Ovary (tissue), 9 donors: ENCODE measurements around the gene OR10K1. TPM values are rescaled to one million over a fixed set of nuclear protein-coding genes. Genes with fewer than 3 reads are reported as not detected.
"Not testable (repeated sequence)": the region's sequence is repeated elsewhere in the genome, so short reads cannot be mapped to it uniquely, and the experiment has no call there.

Experiments used
- DNase-seq, 5 donors: peaks; one replicate each; pipeline ENCODE4 v3.0.0-alpha.2; 2019 to 2020
- H3K27ac ChIP-seq, 2 donors: fragments of 200-600 bp; one replicate each; pipeline versions ENCODE4 v1.5.1 to v1.8.0; 2019 to 2022
- H3K27me3 ChIP-seq: fragments of 200-600 bp; one replicate; pipeline ENCODE4 v1.8.0; 2022
- H3K36me3 ChIP-seq: fragments of 200-600 bp; sonication (generic); one replicate; pipeline ENCODE4 v1.5.1; 2019
- H3K4me1 ChIP-seq: one replicate; pipeline ENCODE4 v1.8.1; 2013; ENCODE audit warnings: mild to moderate bottlenecking, moderate library complexity; ENCODE audit not compliant: insufficient read depth
- H3K4me3 ChIP-seq: fragments of 200-600 bp; sonication (generic); one replicate; pipeline ENCODE4 v1.5.1; 2017
- H3K9me3 ChIP-seq, 2 donors: fragments of 200-600 bp in 1 of 2; sonication (generic) in 1 of 2; one replicate each; pipeline versions ENCODE4 v1.5.1 to v1.8.1; 2013 to 2019; ENCODE audit warnings: mild to moderate bottlenecking in 1 of 2, moderate library complexity in 1 of 2
- EP300 ChIP-seq: sonication (generic); formaldehyde crosslinking; IDR thresholded peaks from one replicate; pipeline ENCODE4 v1.6.1; 2017; ENCODE audit warnings: antibody characterized with exemption
- POLR2A ChIP-seq: fragments of 450-650 bp; IDR thresholded peaks from one replicate; pipeline ENCODE4 v1.6.1; 2017; ENCODE audit warnings: antibody characterized with exemption, mild to moderate bottlenecking, moderate library complexity
- WGBS, 3 donors: extraction: QIAGEN DNeasy Blood & Tissue Kit in 1 of 3; methylation state at CpG; one replicate each; pipeline versions ENCODE4 v1.1.5 to v1.1.7; 2013 to 2017; 5-methylcytosine and 5-hydroxymethylcytosine counted together
- intact Hi-C, 4 donors: fragments of 100-400 bp; cut with DNase I; formaldehyde crosslinking; loops; one replicate each; pipeline versions ENCODE4 v1.11.0 to v1.15.1; 2022 to 2023
- polyA plus RNA-seq, 2 donors: library from polyadenylated mRNA; stranded (reverse); fragments of 200-250 nt in 1 of 2; fragments of 350-450 nt in 1 of 2; fragmentation: Illumina TruSeq in 1 of 2; extraction: RNeasy Lipid Tissue Mini Kit (QIAGEN cat#74804) in 1 of 2; gene quantifications; one replicate each; pipeline ENCODE4 v1.2.3, GENCODE V29; 2013 to 2014
- total RNA-seq, 7 donors: library from RNA; depleted of rRNA in 2 of 7; stranded (reverse); fragments of >200 nt in 2 of 7; fragmentation: NEBNext Ultra II Directional in 3 of 7; extraction: Animal tissue kit (Norgen Biotek cat#: 25700) in 3 of 7; gene quantifications; one replicate each; pipeline versions ENCODE4 v1.1.0 to v1.2.4, GENCODE V29; 2016 to 2023
- TF ChIP-seq, protein P1 (sequence below), 3 donors: fragments of 450-650 bp in 2 of 3; fragments of 200-600 bp in 1 of 3; IDR thresholded peaks; one replicate each; pipeline versions ENCODE4 v1.5.1 to v1.8.0; 2016 to 2022; ENCODE audit warnings: antibody characterized with exemption in 3 of 3, mild to moderate bottlenecking in 1 of 3
- donor health status: DM: no; HTN: no; CAD: no; lungs with moderate emphysema.
- donor health status: DM: no; HTN: no; CAD: no.
- donor health status: Bipolar disorder and iron deficiency.
- donor health status: DM: yes; HTN: yes; CAD: no.
- donor health status: DM: no; HTN: no; CAD: no.
- donor health status: DM: yes; HTN: yes; CAD: no.

Gene OR10K1
- total and polyA plus RNA-seq, 9 donors = not detected

DNA sequence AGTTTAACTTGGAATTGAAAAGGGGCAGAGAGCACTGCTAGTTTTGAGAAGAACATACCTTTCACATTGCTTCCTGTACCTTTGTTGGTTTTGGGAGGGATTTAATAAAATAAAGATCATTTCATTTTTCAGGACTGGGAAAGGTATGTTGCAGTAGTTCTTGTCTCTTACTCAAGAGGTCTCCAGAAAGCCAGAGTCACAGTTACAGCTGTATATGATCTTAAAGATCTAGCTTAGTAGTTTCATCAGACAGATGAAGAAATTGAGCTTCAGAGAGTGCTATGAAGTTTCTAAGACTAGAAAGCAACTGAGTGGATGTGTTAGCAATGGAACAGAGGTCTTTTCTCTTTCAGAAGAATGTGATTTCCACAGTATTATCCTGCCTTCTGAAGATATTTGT is 36.6 kb upstream of the OR10K1 start:
- Histone ChIP-seq H3K4me1 (no peaks in the 10 kb centered on the region), H3K9me3 (no peaks in the 10 kb centered on the region), H3K4me3 (no peak overlapping the region), H3K36me3 (no peaks in the 10 kb centered on the region), H3K27me3 (no peaks in the 10 kb centered on the region), H3K27ac (no peak overlapping the region)
- intact Hi-C loops = no loop called here
- TF ChIP-seq EP300 = no peak
- no peak for TF ChIP-seq POLR2A
- TF ChIP-seq, protein P1, sequence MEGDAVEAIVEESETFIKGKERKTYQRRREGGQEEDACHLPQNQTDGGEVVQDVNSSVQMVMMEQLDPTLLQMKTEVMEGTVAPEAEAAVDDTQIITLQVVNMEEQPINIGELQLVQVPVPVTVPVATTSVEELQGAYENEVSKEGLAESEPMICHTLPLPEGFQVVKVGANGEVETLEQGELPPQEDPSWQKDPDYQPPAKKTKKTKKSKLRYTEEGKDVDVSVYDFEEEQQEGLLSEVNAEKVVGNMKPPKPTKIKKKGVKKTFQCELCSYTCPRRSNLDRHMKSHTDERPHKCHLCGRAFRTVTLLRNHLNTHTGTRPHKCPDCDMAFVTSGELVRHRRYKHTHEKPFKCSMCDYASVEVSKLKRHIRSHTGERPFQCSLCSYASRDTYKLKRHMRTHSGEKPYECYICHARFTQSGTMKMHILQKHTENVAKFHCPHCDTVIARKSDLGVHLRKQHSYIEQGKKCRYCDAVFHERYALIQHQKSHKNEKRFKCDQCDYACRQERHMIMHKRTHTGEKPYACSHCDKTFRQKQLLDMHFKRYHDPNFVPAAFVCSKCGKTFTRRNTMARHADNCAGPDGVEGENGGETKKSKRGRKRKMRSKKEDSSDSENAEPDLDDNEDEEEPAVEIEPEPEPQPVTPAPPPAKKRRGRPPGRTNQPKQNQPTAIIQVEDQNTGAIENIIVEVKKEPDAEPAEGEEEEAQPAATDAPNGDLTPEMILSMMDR (IDR thresholded peaks at IDR 0.05) = no peak
- no peak for DNase-seq

DNA sequence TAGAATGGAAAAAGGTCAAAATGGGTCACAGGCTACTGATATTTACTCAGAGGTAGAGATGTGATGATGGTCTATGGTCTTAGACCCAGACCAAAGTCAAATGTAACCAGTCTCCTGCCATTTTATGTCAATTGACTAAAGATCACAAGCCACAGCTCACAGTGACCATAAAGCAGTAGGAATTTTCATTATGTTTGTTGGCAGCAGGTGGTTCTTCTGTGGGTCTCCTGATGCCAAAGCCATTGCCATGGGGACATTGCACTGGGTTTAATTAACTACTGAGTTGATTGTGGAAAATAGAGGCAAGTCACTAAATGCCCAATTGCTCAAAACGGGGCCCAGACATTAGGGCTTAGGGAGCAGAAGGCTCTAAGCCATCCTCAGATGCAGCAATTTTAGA is 35.5 kb upstream of the OR10K1 start, which contains the start of gene OR10K2:
OR10K2 (minus strand) TSS at position 101 of the 400 bp plus-strand sequence. CDS start 5,371 bp downstream, outside the sequence.
- H3K4me3 ChIP-seq = no peak within 1 kb of the TSS
- intact Hi-C loops = no loop called here

DNA sequence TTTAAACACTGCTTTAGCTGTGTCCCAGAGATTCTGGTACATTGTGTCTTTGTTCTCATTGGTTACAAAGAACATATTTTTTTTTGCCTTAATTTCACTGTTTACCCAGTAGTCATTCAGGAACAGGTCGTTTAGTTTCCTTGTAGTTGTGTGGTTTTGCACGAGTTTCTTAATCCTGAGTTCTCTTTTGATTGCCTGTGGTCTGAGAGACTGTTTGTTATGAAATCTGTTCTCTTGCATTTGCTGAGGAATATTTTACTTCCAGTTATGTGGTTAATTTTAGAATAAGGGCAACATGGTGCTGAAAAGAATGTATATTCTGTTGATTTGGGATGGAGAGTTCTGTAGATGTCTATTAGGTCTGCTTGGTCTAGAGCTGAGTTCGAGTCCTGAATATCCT is 31.5 kb upstream of the OR10K1 start:
- intact Hi-C loops = not testable (repeated sequence)

More for the DNA sequence above, 35.5 kb upstream of the OR10K1 start, which contains the start of gene OR10K2:
- TF ChIP-seq, protein P1 (IDR thresholded peaks at IDR 0.05) = no peak
- no peak for TF ChIP-seq POLR2A
- TF ChIP-seq EP300 = no peak
- H3K4me1 ChIP-seq = no peaks in the 10 kb centered on the region
- 73 to 85% (median 82%) methylated on average over 1 of the region's 1 CpG for WGBS, 3 donors
- no peaks in the 10 kb centered on the region for H3K36me3 ChIP-seq
- no peaks in the 10 kb centered on the region for H3K27me3 ChIP-seq
- no peak for DNase-seq
- no peak within 1 kb of the TSS for H3K27ac ChIP-seq
- H3K9me3 ChIP-seq = no peaks in the 10 kb centered on the region

DNA sequence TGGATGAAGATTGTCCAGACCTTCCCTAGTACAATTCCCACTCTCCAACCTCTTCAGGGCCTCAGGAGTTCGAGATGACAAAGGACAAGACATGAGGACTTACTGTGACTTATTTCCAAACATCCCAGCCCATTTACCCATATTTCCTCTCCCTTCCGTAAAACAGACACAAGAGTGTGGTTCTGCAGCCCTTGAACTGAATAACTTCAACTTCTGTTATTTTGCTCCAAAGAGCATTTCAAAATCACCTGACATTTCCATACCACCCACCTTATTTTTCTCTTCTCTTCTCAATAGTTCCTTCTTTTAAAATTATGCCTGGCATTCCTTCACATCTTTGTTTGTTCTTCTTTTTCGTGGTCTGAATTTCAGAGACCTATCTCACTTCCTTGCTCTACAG is 26.9 kb upstream of the OR10K1 start:
- WGBS, 3 donors = 30 to 35% (median 35%) methylated on average over 3 of the region's 3 CpGs
- Histone ChIP-seq H3K4me3 (no peak overlapping the region), H3K9me3 (no peaks in the 10 kb centered on the region), H3K4me1 (no peaks in the 10 kb centered on the region), H3K27ac (no peak overlapping the region), H3K36me3 (no peaks in the 10 kb centered on the region), H3K27me3 (no peaks in the 10 kb centered on the region)
- intact Hi-C loops = no loop called here
- TF ChIP-seq, protein P1 (IDR thresholded peaks at IDR 0.05) = no peak
- no peak for DNase-seq

More for the DNA sequence above, 31.5 kb upstream of the OR10K1 start:
- WGBS, 3 donors = 55 to 69% (median 56%) methylated on average over 3 of the region's 3 CpGs
- H3K27ac ChIP-seq, DNase-seq, H3K36me3 ChIP-seq, H3K4me1 ChIP-seq, H3K4me3 ChIP-seq, H3K9me3 ChIP-seq, H3K27me3 ChIP-seq: not testable (repeated sequence)

DNA sequence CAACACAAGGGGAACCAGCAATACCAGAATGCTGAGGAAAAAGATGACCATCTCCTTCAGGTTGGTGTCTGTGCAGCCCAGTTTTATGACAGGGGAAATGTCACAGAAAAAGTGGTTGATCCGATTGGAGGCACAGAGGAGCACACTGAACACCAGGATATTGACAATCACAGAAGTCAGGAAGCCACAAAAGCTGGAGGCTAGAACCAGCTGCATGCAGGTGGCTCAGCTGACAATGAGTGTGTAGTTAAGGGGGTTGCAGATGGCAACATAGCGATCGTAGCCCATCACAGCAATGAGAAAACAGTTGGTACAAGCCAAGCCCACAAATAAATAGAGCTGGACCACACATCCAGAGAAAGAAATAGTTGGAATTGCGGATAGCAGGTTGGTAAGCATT is 16.3 kb upstream of the OR10K1 start:
- DNase-seq = no peak
- TF ChIP-seq POLR2A = no peak
- no peak for TF ChIP-seq EP300
- TF ChIP-seq, protein P1 (IDR thresholded peaks at IDR 0.05) = no peak
- intact Hi-C loops = no loop called here
- Histone ChIP-seq H3K9me3 (no peaks in the 10 kb centered on the region), H3K27me3 (no peaks in the 10 kb centered on the region), H3K4me3 (no peak overlapping the region), H3K4me1 (no peaks in the 10 kb centered on the region), H3K36me3 (no peaks in the 10 kb centered on the region), H3K27ac (no peak overlapping the region)
- 75 to 84% (median 80%) methylated on average over 4 of the region's 4 CpGs for WGBS, 3 donors
